HEK293T (cell line): ENCODE measurements around the gene KIAA1549.

ENCODE experiments used
- CTCF ChIA-PET: fragments of 350-600 bp; formaldehyde crosslinking; extraction: SDS; loops from one replicate; lab custom pipeline; 2021; ENCODE audit warnings: antibody characterized with exemption, inconsistent platforms; lab: Yijun Ruan, JAX
- POLR2A ChIA-PET: fragments of 350-600 bp; formaldehyde crosslinking; extraction: SDS; loops from one replicate; lab custom pipeline; 2020; ENCODE audit warnings: antibody characterized with exemption, inconsistent platforms; lab: Yijun Ruan, JAX
- DNase-seq: peaks from one replicate; pipeline ENCODE4 v3.0.0; 2012; ENCODE audit warnings: mixed read lengths; ENCODE audit errors: extremely low spot score
- ARNT ChIP-seq: fragments of 450-650 bp; IDR thresholded peaks from 2 replicates; pipeline ENCODE4 v1.6.1; 2017; ENCODE audit warnings: mild to moderate bottlenecking
- BHLHE40 ChIP-seq: fragments of 450-650 bp; IDR thresholded peaks from 2 replicates; pipeline ENCODE4 v1.6.1; 2016; ENCODE audit warnings: mild to moderate bottlenecking, moderate library complexity, borderline replicate concordance
- CTBP1 ChIP-seq: fragments of 450-650 bp; IDR thresholded peaks from 2 replicates; pipeline ENCODE4 v1.6.1; 2016; ENCODE audit warnings: borderline replicate concordance
- ELF4 ChIP-seq: fragments of 450-650 bp; IDR thresholded peaks from 2 replicates; pipeline ENCODE4 v1.6.1; 2017; ENCODE audit warnings: antibody characterized with exemption
- FOXA1 ChIP-seq: fragments of 450-650 bp; IDR thresholded peaks from 2 replicates; pipeline ENCODE4 v1.6.1; 2016; ENCODE audit warnings: mild to moderate bottlenecking
- FOXK2 ChIP-seq: fragments of 450-650 bp; IDR thresholded peaks from 2 replicates; pipeline ENCODE4 v1.6.1; 2016; ENCODE audit warnings: mild to moderate bottlenecking
- FOXM1 ChIP-seq: fragments of 450-650 bp; IDR thresholded peaks from 2 replicates; pipeline ENCODE4 v1.6.1; 2017; ENCODE audit warnings: mild to moderate bottlenecking, borderline replicate concordance
- HDGF ChIP-seq: fragments of 450-650 bp; IDR thresholded peaks from 2 replicates; pipeline ENCODE4 v1.6.1; 2017; ENCODE audit warnings: antibody characterized with exemption, borderline replicate concordance
- L3MBTL2 ChIP-seq: fragments of 450-650 bp; conservative IDR thresholded peaks from 2 replicates; pipeline ENCODE4 v1.6.1; 2016; ENCODE audit warnings: mild to moderate bottlenecking
- LEF1 ChIP-seq: fragments of 450-650 bp; IDR thresholded peaks from 2 replicates; pipeline ENCODE4 v1.6.1; 2017; ENCODE audit warnings: mild to moderate bottlenecking, borderline replicate concordance
- NFRKB ChIP-seq: fragments of 450-650 bp; IDR thresholded peaks from 2 replicates; pipeline ENCODE4 v1.6.1; 2016; ENCODE audit warnings: mild to moderate bottlenecking, moderate library complexity
- SP1 ChIP-seq: fragments of 450-650 bp; IDR thresholded peaks from 2 replicates; pipeline ENCODE4 v1.6.1; 2017
- SUZ12 ChIP-seq: fragments of 450-650 bp; IDR thresholded peaks from 2 replicates; pipeline ENCODE4 v1.6.1; 2016; ENCODE audit warnings: mild to moderate bottlenecking
- TARDBP ChIP-seq: fragments of 450-650 bp; IDR thresholded peaks from 2 replicates; pipeline ENCODE4 v1.6.1; 2016
- ZNF384 ChIP-seq: fragments of 450-650 bp; IDR thresholded peaks from 2 replicates; pipeline ENCODE4 v1.6.1; 2016
- TF ChIP-seq, protein P1 (sequence below): fragments of 450-650 bp; IDR thresholded peaks from 2 replicates; pipeline ENCODE4 v1.6.1; 2016

The KIAA1549 gene

DNA sequence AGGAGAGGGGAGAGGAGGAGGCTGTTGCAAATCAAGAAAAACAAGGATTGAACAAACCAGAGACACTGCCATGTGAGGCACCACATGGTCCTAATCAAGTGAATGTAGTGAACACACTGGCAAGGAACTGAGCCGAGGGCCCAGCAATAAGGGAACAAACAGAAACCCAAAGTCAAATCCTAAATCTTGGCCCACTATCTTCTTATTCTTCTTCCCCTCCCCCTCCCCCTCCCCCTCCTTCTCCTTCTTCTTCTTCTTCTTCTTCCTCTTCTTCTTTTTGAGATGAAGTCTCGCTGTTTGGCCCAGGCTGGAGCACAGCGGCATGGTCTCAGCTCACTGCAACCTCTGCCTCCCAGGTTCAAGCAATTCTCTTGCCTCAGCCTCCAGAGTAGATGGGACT lies 24.0 kb downstream of the KIAA1549 start:
- POLR2A ChIA-PET: no interaction called here
- TF ChIP-seq FOXK2 (no peak), FOXA1 (no peak), L3MBTL2 (no peak), TARDBP (no peak), BHLHE40 (no peak), SUZ12 (no peak), CTBP1 (no peak), SP1 (no peak), HDGF (no peak), ZNF384 (no peak), NFRKB (no peak), LEF1 (no peak), ELF4 (no peak), FOXM1 (no peak)
- TF ChIP-seq, protein P1, sequence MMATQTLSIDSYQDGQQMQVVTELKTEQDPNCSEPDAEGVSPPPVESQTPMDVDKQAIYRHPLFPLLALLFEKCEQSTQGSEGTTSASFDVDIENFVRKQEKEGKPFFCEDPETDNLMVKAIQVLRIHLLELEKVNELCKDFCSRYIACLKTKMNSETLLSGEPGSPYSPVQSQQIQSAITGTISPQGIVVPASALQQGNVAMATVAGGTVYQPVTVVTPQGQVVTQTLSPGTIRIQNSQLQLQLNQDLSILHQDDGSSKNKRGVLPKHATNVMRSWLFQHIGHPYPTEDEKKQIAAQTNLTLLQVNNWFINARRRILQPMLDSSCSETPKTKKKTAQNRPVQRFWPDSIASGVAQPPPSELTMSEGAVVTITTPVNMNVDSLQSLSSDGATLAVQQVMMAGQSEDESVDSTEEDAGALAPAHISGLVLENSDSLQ: no peak
- CTCF ChIA-PET: no interaction called here
- DNase-seq: no peak

DNA sequence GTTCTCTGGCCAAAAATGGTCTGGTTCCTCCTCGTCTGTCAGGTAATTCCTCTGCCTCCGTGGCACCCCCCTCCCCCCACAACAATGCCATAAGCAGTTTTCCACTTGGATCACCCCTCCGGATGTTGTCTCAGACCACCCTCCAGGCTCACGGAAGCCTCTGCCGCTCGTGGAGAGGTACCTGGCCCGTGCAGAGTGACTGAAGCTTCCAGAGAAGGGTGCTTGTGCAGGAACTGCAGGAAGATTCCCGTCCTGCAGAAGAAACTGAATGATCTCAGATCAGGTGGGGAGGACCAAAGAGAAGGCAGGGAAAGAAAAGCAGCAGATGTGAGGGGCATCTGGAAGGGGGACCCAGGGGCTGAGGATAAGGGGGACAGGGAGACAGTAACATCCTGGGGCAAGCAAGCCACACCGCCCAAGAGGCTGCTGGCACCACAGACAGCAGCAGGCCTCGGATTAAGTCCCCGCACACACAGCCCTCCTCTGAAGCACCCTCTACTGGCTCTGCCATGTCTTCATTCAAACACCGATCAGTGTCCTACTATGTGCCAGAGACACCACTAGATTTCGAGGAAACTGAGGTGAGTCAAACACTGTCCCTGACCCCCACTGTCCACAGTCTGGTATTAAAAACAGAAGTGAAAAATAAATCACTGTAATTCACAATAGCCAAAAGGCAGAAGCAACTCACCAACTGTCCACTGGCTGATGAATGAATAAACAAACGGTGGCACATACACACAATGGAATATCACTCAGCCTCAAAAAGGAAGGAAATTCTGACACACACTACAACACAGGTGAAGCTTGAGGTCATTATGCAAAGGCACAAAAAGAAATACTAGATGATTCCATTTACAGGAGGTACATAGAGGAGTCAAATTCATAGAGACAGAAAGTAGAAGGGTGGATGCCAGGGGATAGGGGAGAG lies 26.4 kb downstream of the KIAA1549 start:
- no peak for TF ChIP-seq LEF1
- TF ChIP-seq FOXK2: no peak
- no peak for TF ChIP-seq SP1
- no peak for TF ChIP-seq FOXA1
- TF ChIP-seq, protein P1: no peak
- no peak for TF ChIP-seq FOXM1
- TF ChIP-seq TARDBP: no peak
- TF ChIP-seq CTBP1: no peak
- no peak for TF ChIP-seq ARNT
- ChIA-PET POLR2A (no interaction called here), CTCF (no interaction called here)
- DNase-seq: no peak

DNA sequence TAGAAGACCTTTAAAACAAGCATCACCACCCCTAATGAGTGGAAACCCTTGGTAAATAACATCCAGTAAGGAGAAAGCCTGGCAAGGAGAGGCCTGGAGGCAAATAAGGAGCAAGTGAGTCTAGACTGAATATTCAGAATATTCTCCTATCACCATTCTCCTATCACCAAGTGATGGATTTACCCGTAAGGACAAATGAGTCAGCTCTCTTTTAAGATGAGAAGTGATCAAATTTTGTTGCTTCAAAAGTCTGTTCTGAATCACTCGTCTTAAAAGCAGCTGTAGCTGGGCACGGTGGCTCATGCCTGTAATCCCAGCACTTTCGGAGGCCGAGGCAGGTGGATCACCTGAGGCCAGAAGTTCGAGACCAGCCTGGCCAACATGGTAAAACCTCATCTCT lies 28.4 kb downstream of the KIAA1549 start:
- DNase-seq: no peak
- TF ChIP-seq FOXK2: no peak
- no peak for TF ChIP-seq LEF1
- no peak for TF ChIP-seq TARDBP
- no peak for TF ChIP-seq L3MBTL2
- no peak for TF ChIP-seq BHLHE40
- TF ChIP-seq CTBP1: no peak
- no peak for TF ChIP-seq ELF4
- TF ChIP-seq ZNF384: no peak
- TF ChIP-seq FOXA1: no peak
- POLR2A ChIA-PET: no interaction called here
- CTCF ChIA-PET: no interaction called here

DNA sequence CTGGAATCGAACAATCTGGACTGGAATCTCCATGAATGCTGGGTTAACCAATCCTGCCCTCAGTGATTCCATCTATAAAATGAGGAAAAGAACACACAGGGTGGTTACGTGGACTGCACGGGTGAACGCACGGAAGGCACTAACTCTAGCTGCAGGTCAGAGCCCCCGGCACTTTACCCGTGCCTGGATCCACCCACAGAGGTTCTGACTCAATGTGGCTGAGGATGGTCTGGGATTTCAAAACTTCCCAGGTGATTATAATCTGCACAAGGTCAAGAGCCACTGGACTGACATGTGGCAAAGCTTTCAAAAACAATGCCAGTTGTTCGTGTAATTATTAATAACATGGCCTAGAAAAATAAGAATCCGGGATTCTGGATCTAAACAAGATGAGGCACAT lies 29.2 kb downstream of the KIAA1549 start:
- no peak for DNase-seq
- POLR2A ChIA-PET: no interaction called here
- no peak for TF ChIP-seq LEF1
- TF ChIP-seq SP1: no peak
- TF ChIP-seq, protein P1: no peak
- no peak for TF ChIP-seq TARDBP
- TF ChIP-seq FOXK2: no peak
- no peak for TF ChIP-seq FOXM1
- TF ChIP-seq ELF4: no peak
- no peak for TF ChIP-seq HDGF
- no peak for TF ChIP-seq NFRKB
- TF ChIP-seq L3MBTL2: no peak
- TF ChIP-seq ZNF384: no peak
- TF ChIP-seq BHLHE40: no peak
- no peak for TF ChIP-seq SUZ12
- TF ChIP-seq CTBP1: no peak
- TF ChIP-seq ARNT: no peak
- CTCF ChIA-PET: no interaction called here

DNA sequence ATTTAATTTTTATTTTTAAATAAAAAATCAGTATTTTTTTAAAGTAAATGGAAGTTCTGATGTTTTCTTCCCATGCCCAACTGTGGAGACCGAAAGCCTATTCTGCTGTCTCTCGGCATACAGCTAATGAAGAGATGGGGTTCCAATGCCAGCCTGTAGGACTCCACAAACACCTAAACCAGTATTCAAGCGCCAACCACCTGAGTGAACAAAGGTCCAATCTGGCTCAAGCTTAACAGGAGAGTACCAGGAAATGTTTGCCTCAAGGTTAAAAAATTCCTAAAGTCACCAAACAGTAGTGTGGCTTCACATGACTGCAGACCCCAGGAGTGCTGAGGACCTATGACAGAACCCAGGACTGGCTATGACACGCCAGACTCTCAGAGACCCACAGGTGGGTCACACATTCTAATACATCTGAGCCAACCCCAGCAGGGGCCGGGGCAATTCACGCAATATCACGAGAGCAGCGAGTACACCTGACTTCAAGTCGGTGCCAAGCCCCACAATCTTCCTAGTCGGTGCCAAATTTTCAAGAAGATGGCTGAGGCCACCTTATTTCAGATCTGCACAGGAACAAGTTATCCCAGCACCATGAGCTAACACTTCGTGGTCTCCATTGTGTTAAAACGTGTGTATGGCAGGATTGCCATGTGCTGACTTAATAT lies 31.6 kb downstream of the KIAA1549 start:
- TF ChIP-seq, protein P1: no peak
- TF ChIP-seq SUZ12 (no peak), NFRKB (no peak), CTBP1 (no peak), ELF4 (no peak), SP1 (no peak), TARDBP (no peak), ARNT (no peak), HDGF (no peak), ZNF384 (no peak), FOXA1 (no peak), LEF1 (no peak), FOXK2 (no peak)
- no peak for DNase-seq
- ChIA-PET POLR2A (no interaction called here), CTCF (interaction anchor here (0.6 to 1.2 kb wide), 2 partner anchors 27 to 253 kb away, joined by 3 to 4 read pairs; no protein-coding TSS in a partner anchor)
